Measurements from ENCODE around the gene MBTD1.

DNA sequence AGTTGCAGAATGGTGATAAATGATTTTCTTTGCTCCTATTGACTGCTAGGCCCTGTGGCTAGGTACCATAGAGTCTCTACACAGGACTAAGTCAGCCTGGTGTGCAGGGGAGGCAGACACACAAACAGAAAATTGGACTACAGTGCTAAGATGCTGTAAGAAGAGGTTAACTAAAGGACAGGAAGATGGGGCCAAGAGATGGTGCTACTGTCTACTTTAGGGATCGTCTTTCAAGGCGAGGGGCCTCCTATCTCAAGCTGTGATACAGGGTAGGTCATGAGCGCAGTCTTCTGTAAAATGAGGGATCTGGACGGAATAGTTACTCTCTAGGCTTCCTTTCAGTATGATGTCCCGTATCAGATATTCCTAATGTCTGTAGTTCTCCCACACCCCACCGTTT is 105.7 kb downstream of the MBTD1 start:
- TF ChIP-seq EZH2 (IDR thresholded peaks at IDR 0.05; ENCODE audit: insufficient read depth, poor library complexity, severe bottlenecking): no peak
- no peak for TF ChIP-seq EZH2phosphoT487 (IDR thresholded peaks at IDR 0.05; ENCODE audit: insufficient read depth, low read depth)
